ENCODE measurements around the gene CAPNS2. TPM values are rescaled to one million over a fixed set of nuclear protein-coding genes. Genes with fewer than 3 reads are reported as not detected.

CAPNS2 gene
- total RNA-seq, 4 donors from 2014 or later: 0.90 to 2.1 TPM; not detected in 2

Other genes starting within 250 kb of the CAPNS2 start
- under 1 TPM in 1 of 4 donors, not detected in 3; 0.14 TPM for gene IRX6, start 242.5 kb upstream of the CAPNS2 start, total RNA-seq
- 100 to 1,000 TPM; 130 to 578 (median 324) TPM for gene MMP2, start 87.5 kb upstream of the CAPNS2 start, total RNA-seq
- gene LPCAT2, start 57.6 kb upstream of the CAPNS2 start, total RNA-seq: 10 to 100 TPM; 28.8 to 52.9 (median 36.3) TPM
- gene SLC6A2, start 89.3 kb downstream of the CAPNS2 start, total RNA-seq: 1 to 10 TPM in 2 of 4 donors, under 1 TPM in 1, not detected in 1; 0.51 to 2.1 (median 1.0) TPM